T-helper 17 cell (primary cell): ENCODE results near the gene CLEC4G. TPM values are rescaled to one million over a fixed set of nuclear protein-coding genes. Genes with fewer than 3 reads are reported as not detected.
"Not testable (repeated sequence)": the region's sequence is repeated elsewhere in the genome, so short reads cannot be mapped to it uniquely, and the experiment has no call there.

ENCODE experiments used
- ATAC-seq: fragments of 150-1000 bp; cut with Tn5 transposase; 2 replicates; pipeline ENCODE4 v1.10.0; 2021; ENCODE audit warnings: mild to moderate bottlenecking, moderate library complexity
- DNase-seq, 3 donors: peaks; one replicate each; pipeline versions ENCODE4 v3.0.0 to v3.0.0-alpha.2; 2020 to 2021
- H3K9me3 ChIP-seq: one replicate; pipeline ENCODE4 v1.7.0; 2013; ENCODE audit warnings: low read length, mild to moderate bottlenecking; ENCODE audit not compliant: control insufficient read depth, poor library complexity, severe bottlenecking
- H3K27ac Mint-ChIP-seq: one replicate; pipeline ENCODE4 v1.8.0; 2022; ENCODE audit warnings: mild to moderate bottlenecking, moderate library complexity, mixed read lengths
- H3K27me3 Mint-ChIP-seq: one replicate; pipeline ENCODE4 v1.8.0; 2022; ENCODE audit warnings: mixed read lengths
- H3K36me3 Mint-ChIP-seq: one replicate; pipeline ENCODE4 v1.8.0; 2022; ENCODE audit warnings: low read depth, mixed read lengths
- H3K4me1 Mint-ChIP-seq: one replicate; pipeline ENCODE4 v1.8.0; 2022; ENCODE audit warnings: mild to moderate bottlenecking, mixed read lengths
- H3K4me3 Mint-ChIP-seq: one replicate; pipeline ENCODE4 v1.8.0; 2022; ENCODE audit warnings: mild to moderate bottlenecking, moderate library complexity, mixed read lengths
- total RNA-seq, 4 donors: library from RNA in 2 of 4; stranded (reverse) in 2 of 4; gene quantifications; one replicate each; pipeline ENCODE4 v1.2.3 and lab custom pipeline; 2022 to 2026

The CLEC4G gene
- total RNA-seq, 2 donors from 2014 or later: not detected

- peaks cover 9% of the 10 kb centered on the region for H3K9me3 ChIP-seq
- DNase-seq: no peak
- Mint-ChIP-seq H3K36me3 (peaks cover 5% of the 10 kb centered on the region), H3K27me3 (peaks cover 16% of the 10 kb centered on the region), H3K4me1 (peaks cover 5% of the 10 kb centered on the region), H3K4me3 (no peak within 1 kb of the TSS), H3K27ac (peak within 1 kb of the TSS; percentile 46)
- no peak for ATAC-seq
These were observed 30.9 kb upstream of the CLEC4G start, which contains the start of gene CLEC4M for GRCh38 chr19:7762719-7763293. CLEC4M (plus strand) TSS chr19:7763243; CDS start chr19:7763267, 24 bp downstream.

DNA sequence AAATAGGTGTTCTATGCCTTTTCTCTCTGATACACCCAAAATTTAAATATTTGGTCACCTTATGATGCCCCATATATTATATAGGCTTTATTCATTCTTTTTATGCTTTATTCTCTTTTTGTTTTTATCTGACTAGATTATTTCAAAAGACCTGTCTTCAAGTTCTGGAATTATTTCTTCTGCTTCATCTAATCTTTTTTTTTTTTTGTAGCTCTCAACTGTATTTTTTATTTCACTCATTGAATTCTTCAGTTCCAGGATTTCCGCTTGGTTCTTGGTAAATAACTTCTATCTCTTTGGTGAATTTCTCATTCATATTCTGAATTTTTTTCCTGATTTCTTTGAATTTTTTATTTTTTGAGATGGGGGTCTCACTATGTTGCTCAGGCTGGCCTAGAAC, 27.2 kb upstream of the CLEC4G start:
- no peak overlapping the region for H3K27ac Mint-ChIP-seq
- H3K36me3 Mint-ChIP-seq: peaks cover 3% of the 10 kb centered on the region
- H3K9me3 ChIP-seq: peaks cover 9% of the 10 kb centered on the region
- H3K4me1 Mint-ChIP-seq: peaks cover 5% of the 10 kb centered on the region
- no peak for ATAC-seq
- no peak overlapping the region for H3K4me3 Mint-ChIP-seq
- DNase-seq: no peak
- peaks cover 5% of the 10 kb centered on the region for H3K27me3 Mint-ChIP-seq

DNA sequence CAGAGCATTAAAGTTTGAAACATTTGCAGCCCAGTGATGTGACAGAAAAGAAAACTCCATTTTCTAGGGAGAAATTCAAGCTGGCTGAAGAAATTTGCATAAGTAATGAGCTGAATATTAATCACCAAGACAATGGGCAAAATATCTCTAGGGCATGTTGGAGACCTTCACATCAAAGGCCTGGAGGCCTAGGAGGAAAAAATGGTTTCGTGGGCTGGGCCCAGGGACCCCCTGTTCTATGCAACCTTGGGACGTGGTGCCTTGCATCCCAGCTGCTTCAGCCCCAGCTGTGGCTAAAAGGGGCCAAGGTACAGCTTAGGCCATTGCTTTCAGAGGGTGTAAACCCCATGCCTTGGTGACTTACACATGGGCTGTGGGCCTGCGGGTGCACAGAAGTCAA, 25.4 kb upstream of the CLEC4G start:
- peaks cover 9% of the 10 kb centered on the region for H3K9me3 ChIP-seq
- Mint-ChIP-seq H3K4me3 (no peak overlapping the region), H3K4me1 (no peaks in the 10 kb centered on the region), H3K27me3 (no peaks in the 10 kb centered on the region), H3K36me3 (no peaks in the 10 kb centered on the region), H3K27ac (no peak overlapping the region)
- DNase-seq (no peak), ATAC-seq (no peak)

GRCh38 chr19:7756258-7756657, 24.3 kb upstream of the CLEC4G start:
- no peaks in the 10 kb centered on the region for H3K4me1 Mint-ChIP-seq

GRCh38 chr19:7751157-7751783, 19.4 kb upstream of the CLEC4G start:
- Mint-ChIP-seq H3K27ac (no peak overlapping the region), H3K36me3 (no peaks in the 10 kb centered on the region)

More at GRCh38 chr19:7756258-7756657, 24.3 kb upstream of the CLEC4G start:
- H3K9me3 ChIP-seq: peaks cover 13% of the 10 kb centered on the region
- no peak overlapping the region for H3K27ac Mint-ChIP-seq
- no peaks in the 10 kb centered on the region for H3K27me3 Mint-ChIP-seq
- ATAC-seq (no peak), DNase-seq (no peak)
- H3K4me3 Mint-ChIP-seq: no peak overlapping the region
- H3K36me3 Mint-ChIP-seq: no peaks in the 10 kb centered on the region

GRCh38 chr19:7748756-7749155, 16.8 kb upstream of the CLEC4G start:
- H3K4me3 Mint-ChIP-seq: no peak overlapping the region
- DNase-seq: no peak
- H3K27ac Mint-ChIP-seq: peak overlapping the region; percentile 57
- no peaks in the 10 kb centered on the region for H3K36me3 Mint-ChIP-seq
- ATAC-seq: peak; percentile 49
- H3K9me3 ChIP-seq: peaks cover 4% of the 10 kb centered on the region
- peaks cover 20% of the 10 kb centered on the region for H3K27me3 Mint-ChIP-seq
- H3K4me1 Mint-ChIP-seq: no peaks in the 10 kb centered on the region

More at GRCh38 chr19:7751157-7751783, 19.4 kb upstream of the CLEC4G start:
- ATAC-seq (peak; percentile 91), DNase-seq (no peak)
- Mint-ChIP-seq H3K4me3 (no peak overlapping the region), H3K27me3 (peaks cover 9% of the 10 kb centered on the region), H3K4me1 (no peaks in the 10 kb centered on the region)
- H3K9me3 ChIP-seq: peaks cover 4% of the 10 kb centered on the region

GRCh38 chr19:7748171-7748570, 16.3 kb upstream of the CLEC4G start:
- H3K27me3 Mint-ChIP-seq: peaks cover 23% of the 10 kb centered on the region
- peaks cover 4% of the 10 kb centered on the region for H3K9me3 ChIP-seq
- H3K4me1 Mint-ChIP-seq: peaks cover 1% of the 10 kb centered on the region
- H3K4me3 Mint-ChIP-seq: no peak overlapping the region
- H3K27ac Mint-ChIP-seq: no peak overlapping the region
- no peaks in the 10 kb centered on the region for H3K36me3 Mint-ChIP-seq
- ATAC-seq: no peak
- no peak for DNase-seq

DNA sequence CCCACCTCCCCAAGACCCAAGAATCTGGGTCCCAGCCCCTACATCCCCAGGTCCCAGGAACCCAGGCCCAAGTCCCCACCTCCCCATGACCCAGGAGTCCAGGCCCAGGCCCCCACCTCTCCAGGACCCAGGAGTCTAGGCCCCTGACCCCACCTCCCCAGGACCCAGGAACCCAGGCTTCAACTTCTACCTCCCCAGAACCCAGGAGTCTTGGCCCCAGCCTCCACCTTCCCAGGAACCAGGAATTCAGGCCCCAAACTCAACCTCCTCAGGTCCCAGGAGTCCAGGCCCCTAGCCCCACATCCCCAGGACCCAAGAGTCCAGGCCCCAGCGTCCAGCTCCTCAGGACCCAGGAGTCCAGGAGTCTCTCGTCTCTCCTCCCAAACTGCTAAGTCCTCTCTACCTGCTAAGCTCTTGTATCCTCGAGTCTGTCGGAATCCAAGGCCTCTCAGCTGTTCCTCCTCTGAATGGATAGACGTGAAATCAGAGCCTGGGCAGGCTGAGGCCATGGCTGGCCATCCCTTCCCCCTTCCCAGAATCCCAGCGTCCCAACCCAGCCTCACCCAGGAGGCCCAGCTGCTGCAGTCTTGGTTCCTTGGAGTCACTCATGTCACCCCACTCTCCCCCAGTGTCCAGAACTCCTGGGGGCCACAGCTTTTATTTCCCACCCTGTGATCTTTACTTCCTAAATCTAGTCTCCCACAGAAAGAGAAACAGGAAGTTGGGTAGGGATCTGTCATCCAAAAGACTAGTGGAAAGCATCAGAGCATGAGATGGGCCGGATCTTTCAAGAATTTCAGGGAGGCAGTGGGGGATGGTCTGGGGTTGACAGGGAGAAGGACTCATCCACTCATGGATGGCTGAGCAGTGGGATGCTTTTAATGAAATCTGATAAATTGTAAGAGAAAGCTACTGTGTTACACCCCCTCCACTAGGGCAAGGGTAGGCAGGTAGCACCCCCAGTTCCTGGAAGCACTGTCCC, 15.3 kb upstream of the CLEC4G start, which contains the start of gene CD209:
CD209 (minus strand) TSS at position 632 of the 982 bp plus-strand sequence; CDS start at position 609, 23 bp downstream.
- DNase-seq (no peak), ATAC-seq (no peak)
- peaks cover 4% of the 10 kb centered on the region for H3K9me3 ChIP-seq
- H3K36me3 Mint-ChIP-seq: no peaks in the 10 kb centered on the region
- no peak within 1 kb of the TSS for H3K27ac Mint-ChIP-seq
- H3K4me3 Mint-ChIP-seq: no peak within 1 kb of the TSS
- peaks cover 2% of the 10 kb centered on the region for H3K4me1 Mint-ChIP-seq
- H3K27me3 Mint-ChIP-seq: peaks cover 26% of the 10 kb centered on the region

GRCh38 chr19:7746306-7746705, 14.4 kb upstream of the CLEC4G start:
- H3K4me3 Mint-ChIP-seq, DNase-seq, H3K4me1 Mint-ChIP-seq, H3K27ac Mint-ChIP-seq, H3K36me3 Mint-ChIP-seq, H3K9me3 ChIP-seq, ATAC-seq: not testable (repeated sequence)
- peaks cover 31% of the 10 kb centered on the region for H3K27me3 Mint-ChIP-seq

DNA sequence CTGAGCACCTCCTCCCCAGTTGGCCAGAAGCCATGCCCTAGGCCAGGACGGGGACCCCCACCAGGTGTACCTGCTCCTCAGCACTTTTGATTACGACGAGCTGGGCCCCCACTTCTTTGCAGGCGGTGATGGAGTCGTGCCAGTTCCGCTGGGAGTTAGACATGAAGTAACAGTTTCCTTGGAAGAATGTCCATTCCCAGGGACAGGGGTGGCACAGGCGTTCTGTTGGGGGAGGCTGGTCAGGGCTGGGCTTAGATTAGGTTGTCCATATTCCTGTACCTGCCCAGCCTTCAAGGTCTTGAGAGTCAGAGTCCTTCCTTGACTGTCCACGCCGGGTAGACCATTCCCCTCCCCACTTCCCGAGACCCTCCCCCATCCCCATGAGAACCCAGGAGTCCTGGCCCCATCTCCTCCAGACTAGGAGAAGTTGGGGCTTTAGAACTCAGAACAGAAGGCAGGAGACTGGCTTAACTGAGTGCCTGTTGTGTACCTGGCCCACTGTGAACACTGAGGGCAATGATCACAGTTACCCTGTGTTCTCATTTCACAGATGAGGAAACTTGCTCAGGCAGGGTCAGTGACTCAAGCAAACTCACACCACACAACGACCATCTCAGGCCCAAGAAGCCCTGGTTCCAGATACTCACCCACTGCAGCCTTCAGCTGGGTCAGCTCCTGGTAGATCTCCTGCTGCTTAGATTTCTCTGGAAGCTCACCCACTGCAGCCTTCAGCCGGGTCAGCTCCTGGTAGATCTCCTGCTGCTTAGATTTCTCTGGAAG, 13.2 kb upstream of the CLEC4G start:
- no peak overlapping the region for H3K27ac Mint-ChIP-seq
- H3K27me3 Mint-ChIP-seq: peaks cover 41% of the 10 kb centered on the region
- H3K9me3 ChIP-seq: no peaks in the 10 kb centered on the region
- peaks cover 3% of the 10 kb centered on the region for H3K36me3 Mint-ChIP-seq
- H3K4me1 Mint-ChIP-seq: peaks cover 4% of the 10 kb centered on the region
- DNase-seq (no peak), ATAC-seq (no peak)
- no peak overlapping the region for H3K4me3 Mint-ChIP-seq

DNA sequence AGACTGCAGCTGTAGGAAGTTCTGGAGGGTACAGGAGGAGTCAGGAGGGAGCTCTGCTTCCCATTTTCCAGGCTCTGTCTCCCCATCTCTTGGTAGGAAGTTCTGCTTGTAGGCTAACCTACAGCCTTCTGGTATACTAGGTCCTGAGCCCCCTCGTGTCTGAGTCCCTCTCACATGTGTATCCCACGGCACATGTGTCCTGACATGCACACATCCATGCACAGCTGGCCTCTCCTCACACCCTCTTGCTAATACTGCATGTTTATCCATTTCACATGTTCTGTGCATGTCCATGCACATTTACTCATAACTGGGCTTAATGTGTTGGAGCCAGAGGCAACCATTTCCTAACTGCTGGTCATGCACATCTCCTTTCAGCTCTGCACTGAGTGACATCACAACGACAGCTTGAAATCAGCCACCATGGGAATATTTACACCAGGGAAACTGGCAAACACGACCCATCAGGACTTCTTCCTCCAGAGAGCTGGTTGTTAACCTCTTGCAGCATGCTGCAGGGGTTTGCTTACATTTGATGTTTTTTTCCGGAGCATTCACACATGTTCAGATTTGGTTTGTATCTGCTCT, 12.4 kb upstream of the CLEC4G start:
- ATAC-seq (no peak), DNase-seq (no peak)
- peaks cover 3% of the 10 kb centered on the region for H3K36me3 Mint-ChIP-seq
- peaks cover 48% of the 10 kb centered on the region for H3K27me3 Mint-ChIP-seq
- H3K27ac Mint-ChIP-seq: no peak overlapping the region
- H3K4me1 Mint-ChIP-seq: peaks cover 4% of the 10 kb centered on the region
- H3K9me3 ChIP-seq: no peaks in the 10 kb centered on the region
- no peak overlapping the region for H3K4me3 Mint-ChIP-seq

- no peaks in the 10 kb centered on the region for H3K9me3 ChIP-seq
- Mint-ChIP-seq H3K36me3 (peaks cover 3% of the 10 kb centered on the region), H3K4me1 (peaks cover 6% of the 10 kb centered on the region), H3K27ac (peak overlapping the region; percentile 11), H3K27me3 (peaks cover 57% of the 10 kb centered on the region), H3K4me3 (no peak overlapping the region)
- no peak for ATAC-seq
- DNase-seq: no peak
These were observed 11.5 kb upstream of the CLEC4G start for GRCh38 chr19:7743425-7743841.
